Inferior parietal cortex (tissue), 1 donor: ENCODE measurements around the gene GPRIN1.

Experiments used
- DNase-seq: peaks from one replicate; pipeline ENCODE4 v3.0.0-alpha.2; 2016; ENCODE audit errors: extremely low spot score

Gene GPRIN1

GRCh38 chr5:176609724-176610434 is at the start of gene GPRIN1:
Gene GPRIN1 (minus strand): TSS chr5:176610156. CDS start chr5:176599834, 10,322 bp downstream.
- DNase-seq: no peak

- no peak for DNase-seq
Observed at GRCh38 chr5:176659512-176659839, 49.5 kb upstream of the GPRIN1 start.

GRCh38 chr5:176658817-176659511 is 49.0 kb upstream of the GPRIN1 start:
- DNase-seq: no peak

GRCh38 chr5:176658007-176658599 is 48.1 kb upstream of the GPRIN1 start:
- DNase-seq: peak; percentile 71

- DNase-seq: no peak
Observed at GRCh38 chr5:176656467-176656990, 46.6 kb upstream of the GPRIN1 start.

GRCh38 chr5:176654856-176655255 is 44.9 kb upstream of the GPRIN1 start:
- DNase-seq: no peak

- no peak for DNase-seq
Observed at GRCh38 chr5:176653401-176654385, 43.7 kb upstream of the GPRIN1 start.

- DNase-seq: peak; percentile 73
Observed at GRCh38 chr5:176652136-176652535, 42.2 kb upstream of the GPRIN1 start.

- no peak for DNase-seq
Observed at GRCh38 chr5:176651472-176651980, 41.6 kb upstream of the GPRIN1 start.

- no peak for DNase-seq
Observed at GRCh38 chr5:176650354-176650884, 40.5 kb upstream of the GPRIN1 start.

- no peak for DNase-seq
Observed at GRCh38 chr5:176648474-176649194, 38.7 kb upstream of the GPRIN1 start.

- no peak for DNase-seq
Observed at GRCh38 chr5:176647843-176648473, 38.0 kb upstream of the GPRIN1 start.

GRCh38 chr5:176647030-176647842 is 37.3 kb upstream of the GPRIN1 start, which contains the start of gene TSPAN17:
Gene TSPAN17 (plus strand): TSS chr5:176647484. CDS start chr5:176647616, 132 bp downstream.
- peak; percentile 96 for DNase-seq

- DNase-seq: no peak
Observed at GRCh38 chr5:176646707-176647029, 36.7 kb upstream of the GPRIN1 start.

GRCh38 chr5:176646049-176646706 is 36.2 kb upstream of the GPRIN1 start:
- no peak for DNase-seq

- no peak for DNase-seq
Observed at GRCh38 chr5:176644878-176645670, 35.1 kb upstream of the GPRIN1 start.

GRCh38 chr5:176644294-176644693 is 34.3 kb upstream of the GPRIN1 start:
- DNase-seq: no peak
